Mucosa of rectum (tissue), 2 donors: ENCODE measurements around the gene TBC1D16.
A peak's percentile ranks its signal among the peaks of the same experiment; 100 is the strongest.

Experiments used
- H3K27ac ChIP-seq, 2 donors: one replicate each; pipeline ENCODE4 v1.7.0; 2013; ENCODE audit warnings: inconsistent platforms in 2 of 2, low read depth in 2 of 2, low read length in 2 of 2
- H3K27me3 ChIP-seq, 2 donors: one replicate each; pipeline ENCODE4 v1.7.0; 2013; ENCODE audit warnings: low read length in 2 of 2; ENCODE audit not compliant: control insufficient read depth in 2 of 2, insufficient read depth in 2 of 2
- H3K36me3 ChIP-seq, 2 donors: one replicate each; pipeline ENCODE4 v1.7.0; 2013; ENCODE audit warnings: low read length in 2 of 2; ENCODE audit not compliant: control insufficient read depth in 2 of 2, insufficient read depth in 2 of 2
- H3K4me1 ChIP-seq, 2 donors: one replicate each; pipeline ENCODE4 v1.7.0; 2013; ENCODE audit warnings: low read length in 2 of 2, mild to moderate bottlenecking in 1 of 2; ENCODE audit not compliant: control insufficient read depth in 2 of 2, insufficient read depth in 2 of 2
- H3K4me3 ChIP-seq, 2 donors: one replicate each; pipeline ENCODE4 v1.7.0; 2013; ENCODE audit warnings: low read length in 2 of 2
- H3K9ac ChIP-seq, 2 donors: one replicate each; pipeline ENCODE4 v1.7.0; 2013; ENCODE audit warnings: low read length in 2 of 2, low read depth in 1 of 2, mild to moderate bottlenecking in 1 of 2
- H3K9me3 ChIP-seq, 2 donors: one replicate each; pipeline ENCODE4 v1.7.0; 2013; ENCODE audit warnings: low read length in 2 of 2; ENCODE audit not compliant: control insufficient read depth in 2 of 2
- donor health status: healthy.
- donor health status: Normal muscosa, but diverticular disease.

Gene TBC1D16

DNA sequence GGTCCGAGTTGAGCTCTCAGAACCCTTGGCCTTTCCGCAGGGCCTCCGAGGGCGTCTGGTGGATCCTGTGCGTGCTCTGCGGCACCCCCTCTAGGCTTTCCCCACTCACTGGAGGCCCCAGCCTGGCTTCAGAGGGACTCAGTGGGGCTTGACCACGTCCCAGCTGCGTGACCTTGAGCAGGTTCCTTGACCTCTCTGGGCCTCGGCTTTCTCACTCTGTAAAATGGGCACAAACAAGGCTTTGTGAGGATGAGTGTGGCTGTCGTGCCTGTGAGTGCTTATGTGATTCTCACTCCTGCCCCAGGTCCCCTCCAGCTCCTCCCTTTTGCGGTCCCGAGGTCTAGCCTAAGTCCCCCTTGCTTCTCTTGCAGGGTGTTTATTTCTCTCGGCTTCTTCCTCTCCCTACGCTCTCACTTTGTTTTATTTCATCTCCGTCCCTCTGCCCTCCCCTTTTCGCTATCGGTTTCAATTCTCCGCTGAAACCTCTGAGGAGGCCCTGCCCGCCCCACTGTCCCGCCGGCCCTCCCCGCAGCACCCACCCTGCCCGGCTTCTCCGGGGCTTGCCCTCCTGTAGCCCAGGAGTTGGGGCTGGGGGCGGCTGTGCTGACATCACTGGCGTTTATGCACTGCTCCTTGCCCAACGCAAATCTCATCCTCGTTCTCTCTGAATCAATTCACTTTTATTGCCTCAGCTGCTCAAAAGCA is 114.1 kb downstream of the TBC1D16 start:
- Histone ChIP-seq H3K4me1 (peaks cover 38 to 58% of the 10 kb centered on the region in 2 donors), H3K36me3 (no peaks in the 10 kb centered on the region), H3K27ac (no peak overlapping the region), H3K9me3 (no peaks in the 10 kb centered on the region), H3K27me3 (peaks cover 0 to 2% of the 10 kb centered on the region in 2 donors), H3K9ac (peak overlapping the region in 1 of 2 donors; percentile 34), H3K4me3 (peak overlapping the region in 1 of 2 donors; percentile 43)

GRCh38 chr17:79920751-79921410 is 114.8 kb downstream of the TBC1D16 start:
- Histone ChIP-seq H3K4me1 (peaks cover 38 to 56% of the 10 kb centered on the region in 2 donors), H3K36me3 (no peaks in the 10 kb centered on the region), H3K9ac (no peak overlapping the region), H3K9me3 (no peaks in the 10 kb centered on the region), H3K27me3 (peaks cover 0 to 2% of the 10 kb centered on the region in 2 donors), H3K4me3 (no peak overlapping the region), H3K27ac (no peak overlapping the region)

- Histone ChIP-seq H3K4me1 (peaks cover 41 to 55% of the 10 kb centered on the region in 2 donors), H3K36me3 (no peaks in the 10 kb centered on the region), H3K9ac (peak overlapping the region in 1 of 2 donors; percentile 59), H3K4me3 (no peak overlapping the region), H3K9me3 (no peaks in the 10 kb centered on the region), H3K27me3 (peaks cover 0 to 2% of the 10 kb centered on the region in 2 donors), H3K27ac (peak overlapping the region in 1 of 2 donors; percentile 76)
Observed at GRCh38 chr17:79919862-79920720, 115.6 kb downstream of the TBC1D16 start.

GRCh38 chr17:79919164-79919585 is 116.5 kb downstream of the TBC1D16 start:
- peaks cover 32 to 46% of the 10 kb centered on the region in 2 donors for H3K4me1 ChIP-seq
- H3K36me3 ChIP-seq: no peaks in the 10 kb centered on the region
- peaks cover 0 to 2% of the 10 kb centered on the region in 2 donors for H3K27me3 ChIP-seq
- peak overlapping the region in 1 of 2 donors; percentile 57 for H3K4me3 ChIP-seq
- H3K9me3 ChIP-seq: no peaks in the 10 kb centered on the region
- H3K27ac ChIP-seq: peak overlapping the region; percentile 58 to 76
- peak overlapping the region; percentile 64 to 70 for H3K9ac ChIP-seq

DNA sequence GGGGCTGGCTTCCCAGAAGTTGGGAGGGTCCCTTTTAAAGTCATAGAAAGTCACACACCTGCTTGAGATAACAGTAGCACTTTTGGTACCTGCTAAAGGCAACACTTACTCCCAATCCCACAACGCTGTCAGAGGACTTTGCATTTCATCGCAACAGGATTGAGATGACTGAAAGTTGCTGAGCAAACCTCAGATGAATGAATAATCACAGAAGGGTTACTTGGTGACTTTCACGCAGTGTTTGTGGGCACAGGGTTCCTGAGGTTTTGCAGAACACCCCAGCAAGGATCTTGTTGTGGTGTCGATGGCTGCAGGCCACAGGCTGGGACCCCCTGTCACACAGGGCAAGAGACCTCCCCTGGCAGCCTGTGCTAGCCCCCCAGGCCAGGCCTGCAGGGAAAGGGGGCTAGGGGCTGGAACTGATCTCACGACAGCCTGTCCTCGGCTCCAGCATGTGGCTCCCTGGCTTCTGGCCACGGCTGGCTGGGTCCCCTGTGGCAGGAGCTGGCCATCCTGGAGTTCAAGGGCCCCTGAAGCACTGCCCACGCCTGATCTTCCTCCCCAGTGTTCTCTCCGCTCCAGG is 117.0 kb downstream of the TBC1D16 start:
- Histone ChIP-seq H3K9me3 (no peaks in the 10 kb centered on the region), H3K36me3 (no peaks in the 10 kb centered on the region), H3K27ac (peak overlapping the region; percentile 58 to 76), H3K4me1 (peaks cover 29 to 43% of the 10 kb centered on the region in 2 donors), H3K9ac (peak overlapping the region; percentile 26 to 70), H3K27me3 (peaks cover 0 to 2% of the 10 kb centered on the region in 2 donors), H3K4me3 (no peak overlapping the region)

DNA sequence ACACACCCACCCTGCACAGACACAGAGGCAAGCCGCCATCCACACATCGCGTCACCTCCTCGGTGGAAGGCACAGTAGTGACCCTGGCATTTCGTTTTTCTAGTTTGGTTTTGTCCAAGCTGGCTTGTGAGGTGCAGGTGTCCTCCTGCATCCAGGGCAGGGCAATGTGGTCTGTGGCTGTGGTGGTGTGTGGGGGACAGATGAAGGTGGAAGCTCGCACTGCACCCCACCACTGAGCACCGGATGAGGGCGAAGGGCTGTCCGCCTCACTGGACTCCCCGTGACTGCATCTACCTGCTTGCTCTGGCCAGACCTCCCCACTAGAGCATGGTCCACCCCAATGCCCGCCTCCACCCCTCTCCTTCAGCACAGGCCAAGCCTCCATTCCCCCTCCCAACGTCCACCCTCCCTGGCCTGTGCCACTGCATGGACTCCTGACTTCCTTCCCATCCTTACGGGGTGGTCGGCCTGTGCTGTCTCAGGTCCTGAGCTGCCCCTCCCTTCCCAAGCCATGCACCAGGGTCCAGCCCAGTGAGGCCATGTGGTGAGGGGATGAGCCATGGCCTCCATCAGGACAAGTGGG is 117.7 kb downstream of the TBC1D16 start:
- Histone ChIP-seq H3K9ac (no peak overlapping the region), H3K27ac (no peak overlapping the region), H3K27me3 (peaks cover 0 to 2% of the 10 kb centered on the region in 2 donors)

GRCh38 chr17:79916991-79917901 is 118.4 kb downstream of the TBC1D16 start:
- Histone ChIP-seq H3K9ac (no peak overlapping the region), H3K9me3 (no peaks in the 10 kb centered on the region), H3K4me1 (peaks cover 28 to 37% of the 10 kb centered on the region in 2 donors), H3K27ac (no peak overlapping the region), H3K27me3 (no peaks in the 10 kb centered on the region), H3K36me3 (no peaks in the 10 kb centered on the region), H3K4me3 (no peak overlapping the region)

More for the DNA sequence above, 117.7 kb downstream of the TBC1D16 start:
- Histone ChIP-seq H3K4me3 (no peak overlapping the region), H3K9me3 (no peaks in the 10 kb centered on the region), H3K36me3 (no peaks in the 10 kb centered on the region), H3K4me1 (peaks cover 29 to 43% of the 10 kb centered on the region in 2 donors)

DNA sequence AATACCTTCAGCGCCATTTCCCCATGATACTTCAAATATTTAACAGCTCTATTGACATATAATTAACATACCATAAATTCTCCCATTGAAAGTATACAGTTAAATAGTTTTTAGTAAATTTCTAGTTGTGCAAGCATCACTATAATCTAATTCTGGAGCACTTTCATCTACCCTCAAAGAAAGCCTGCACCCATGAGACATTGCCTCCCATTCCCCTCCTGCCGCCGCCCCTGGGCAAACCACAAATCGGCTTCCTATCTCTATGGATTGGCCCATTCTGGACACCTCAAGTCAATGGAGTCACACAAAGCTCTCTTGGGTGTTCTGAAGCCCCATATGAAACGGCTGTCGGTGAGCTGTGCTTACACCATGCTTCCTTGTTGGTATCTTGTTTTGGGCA is 119.2 kb downstream of the TBC1D16 start:
- no peak overlapping the region for H3K27ac ChIP-seq
- H3K36me3 ChIP-seq: no peaks in the 10 kb centered on the region
- H3K9ac ChIP-seq: no peak overlapping the region
- no peaks in the 10 kb centered on the region for H3K27me3 ChIP-seq
- peaks cover 31 to 36% of the 10 kb centered on the region in 2 donors for H3K4me1 ChIP-seq
- no peaks in the 10 kb centered on the region for H3K9me3 ChIP-seq
- H3K4me3 ChIP-seq: no peak overlapping the region
